ENCODE measurements around the gene EPHB1. TPM values are rescaled to one million over a fixed set of nuclear protein-coding genes. Genes with fewer than 3 reads are reported as not detected.

Gene EPHB1
- polyA plus RNA-seq, 1 donor from 2014 or later: 18.7 TPM

DNA sequence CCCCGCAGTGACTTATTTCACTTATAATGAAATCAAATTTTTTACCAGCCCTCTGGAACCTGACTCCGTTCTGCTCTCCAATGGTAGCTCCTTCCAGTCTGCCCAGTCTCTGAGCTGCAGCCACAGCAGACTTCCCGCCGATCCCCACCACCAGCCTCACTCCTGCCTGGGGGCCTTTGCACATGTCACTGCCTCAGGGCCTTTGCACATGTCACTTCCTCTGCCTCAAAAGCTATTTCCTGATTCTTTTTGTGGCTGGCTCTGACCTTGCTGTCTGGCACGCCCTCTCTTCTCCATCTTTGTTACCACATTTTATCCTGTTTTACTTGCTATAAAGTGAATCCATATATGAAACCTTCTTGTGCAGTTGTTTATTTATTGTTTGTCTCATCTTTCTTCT is 277.4 kb downstream of the EPHB1 start:
- Histone ChIP-seq H3F3A (ENCODE audit: insufficient read depth, low read length, poor library complexity, severe bottlenecking) (no peaks in the 10 kb centered on the region), H2AFZ (ENCODE audit: low read depth, low read length) (no peak overlapping the region), H3K9me2 (ENCODE audit: insufficient read depth, low read length) (peaks cover 2% of the 10 kb centered on the region), H3K79me2 (replicated peaks; ENCODE audit: insufficient read depth, low read length) (no peaks in the 10 kb centered on the region), H3K27ac (ENCODE audit: low read length) (no peak overlapping the region), H3K36me3 (ENCODE audit: insufficient read depth, low read length) (no peaks in the 10 kb centered on the region), H4K20me1 (ENCODE audit: insufficient read depth) (no peaks in the 10 kb centered on the region), H3K4me2 (ENCODE audit: low read length) (no peak overlapping the region), H3K9me3 (ENCODE audit: low read length) (no peaks in the 10 kb centered on the region), H3K27me3 (ENCODE audit: insufficient read depth, low read depth, low read length) (no peaks in the 10 kb centered on the region), H3K4me3 (ENCODE audit: low read length) (no peak overlapping the region), H3K9ac (ENCODE audit: low read length) (no peak overlapping the region)
- TF ChIP-seq RAD21 (conservative IDR thresholded peaks at IDR 0.05): no peak
- TF ChIP-seq, protein P1, sequence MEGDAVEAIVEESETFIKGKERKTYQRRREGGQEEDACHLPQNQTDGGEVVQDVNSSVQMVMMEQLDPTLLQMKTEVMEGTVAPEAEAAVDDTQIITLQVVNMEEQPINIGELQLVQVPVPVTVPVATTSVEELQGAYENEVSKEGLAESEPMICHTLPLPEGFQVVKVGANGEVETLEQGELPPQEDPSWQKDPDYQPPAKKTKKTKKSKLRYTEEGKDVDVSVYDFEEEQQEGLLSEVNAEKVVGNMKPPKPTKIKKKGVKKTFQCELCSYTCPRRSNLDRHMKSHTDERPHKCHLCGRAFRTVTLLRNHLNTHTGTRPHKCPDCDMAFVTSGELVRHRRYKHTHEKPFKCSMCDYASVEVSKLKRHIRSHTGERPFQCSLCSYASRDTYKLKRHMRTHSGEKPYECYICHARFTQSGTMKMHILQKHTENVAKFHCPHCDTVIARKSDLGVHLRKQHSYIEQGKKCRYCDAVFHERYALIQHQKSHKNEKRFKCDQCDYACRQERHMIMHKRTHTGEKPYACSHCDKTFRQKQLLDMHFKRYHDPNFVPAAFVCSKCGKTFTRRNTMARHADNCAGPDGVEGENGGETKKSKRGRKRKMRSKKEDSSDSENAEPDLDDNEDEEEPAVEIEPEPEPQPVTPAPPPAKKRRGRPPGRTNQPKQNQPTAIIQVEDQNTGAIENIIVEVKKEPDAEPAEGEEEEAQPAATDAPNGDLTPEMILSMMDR (IDR thresholded peaks at IDR 0.05; ENCODE audit: poor library complexity, severe bottlenecking): no peak
- TF ChIP-seq SMC3 (conservative IDR thresholded peaks at IDR 0.05; ENCODE audit: poor library complexity): no peak

DNA sequence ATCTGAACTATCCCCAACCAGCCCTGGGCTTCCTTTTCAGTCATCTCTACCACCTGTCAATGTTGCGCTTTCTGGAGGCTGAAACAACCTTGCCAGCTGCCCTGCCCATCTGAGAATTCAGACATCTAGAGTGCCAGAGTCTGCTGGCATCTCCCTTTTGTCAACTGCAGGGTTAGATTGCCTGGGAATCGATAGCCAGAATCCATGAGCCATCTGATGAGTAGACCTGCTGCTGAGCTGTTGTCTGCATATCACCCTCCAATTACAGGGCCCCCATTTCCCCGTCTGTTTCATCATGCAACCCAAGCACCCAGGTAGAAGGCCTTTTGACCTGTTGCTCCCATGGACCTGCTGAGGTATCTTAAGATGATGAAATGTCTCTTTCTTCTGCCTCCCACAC is 280.1 kb downstream of the EPHB1 start:
- H4K20me1 ChIP-seq (ENCODE audit: insufficient read depth): no peaks in the 10 kb centered on the region
- no peak overlapping the region for H3K9ac ChIP-seq (ENCODE audit: low read length)
- no peaks in the 10 kb centered on the region for H3K27me3 ChIP-seq (ENCODE audit: insufficient read depth, low read depth, low read length)
- H3K4me3 ChIP-seq (ENCODE audit: low read length): no peak overlapping the region
- H3K4me2 ChIP-seq (ENCODE audit: low read length): no peak overlapping the region
- H3K36me3 ChIP-seq (ENCODE audit: insufficient read depth, low read length): no peaks in the 10 kb centered on the region
- no peaks in the 10 kb centered on the region for H3F3A ChIP-seq (ENCODE audit: insufficient read depth, low read length, poor library complexity, severe bottlenecking)
- no peak overlapping the region for H3K27ac ChIP-seq (ENCODE audit: low read length)
- H3K9me2 ChIP-seq (ENCODE audit: insufficient read depth, low read length): peaks cover 2% of the 10 kb centered on the region
- no peaks in the 10 kb centered on the region for H3K9me3 ChIP-seq (ENCODE audit: low read length)
- no peaks in the 10 kb centered on the region for H3K79me2 ChIP-seq (replicated peaks; ENCODE audit: insufficient read depth, low read length)
- TF ChIP-seq POLR2AphosphoS5 (IDR thresholded peaks at IDR 0.05) (no peak), EZH2 (IDR thresholded peaks at IDR 0.05; ENCODE audit: borderline replicate concordance, insufficient read depth, low read length, poor library complexity, severe bottlenecking) (no peak), RAD21 (conservative IDR thresholded peaks at IDR 0.05) (no peak), TAF1 (IDR thresholded peaks at IDR 0.05; ENCODE audit: low read depth) (no peak), SMC3 (conservative IDR thresholded peaks at IDR 0.05; ENCODE audit: poor library complexity) (no peak), MXI1 (conservative IDR thresholded peaks at IDR 0.05; ENCODE audit: poor library complexity, severe bottlenecking) (no peak), EP300 (conservative IDR thresholded peaks at IDR 0.05; ENCODE audit: poor library complexity, severe bottlenecking) (no peak)
- TF ChIP-seq, protein P1 (IDR thresholded peaks at IDR 0.05; ENCODE audit: poor library complexity, severe bottlenecking): no peak
- TF ChIP-seq, protein P2, sequence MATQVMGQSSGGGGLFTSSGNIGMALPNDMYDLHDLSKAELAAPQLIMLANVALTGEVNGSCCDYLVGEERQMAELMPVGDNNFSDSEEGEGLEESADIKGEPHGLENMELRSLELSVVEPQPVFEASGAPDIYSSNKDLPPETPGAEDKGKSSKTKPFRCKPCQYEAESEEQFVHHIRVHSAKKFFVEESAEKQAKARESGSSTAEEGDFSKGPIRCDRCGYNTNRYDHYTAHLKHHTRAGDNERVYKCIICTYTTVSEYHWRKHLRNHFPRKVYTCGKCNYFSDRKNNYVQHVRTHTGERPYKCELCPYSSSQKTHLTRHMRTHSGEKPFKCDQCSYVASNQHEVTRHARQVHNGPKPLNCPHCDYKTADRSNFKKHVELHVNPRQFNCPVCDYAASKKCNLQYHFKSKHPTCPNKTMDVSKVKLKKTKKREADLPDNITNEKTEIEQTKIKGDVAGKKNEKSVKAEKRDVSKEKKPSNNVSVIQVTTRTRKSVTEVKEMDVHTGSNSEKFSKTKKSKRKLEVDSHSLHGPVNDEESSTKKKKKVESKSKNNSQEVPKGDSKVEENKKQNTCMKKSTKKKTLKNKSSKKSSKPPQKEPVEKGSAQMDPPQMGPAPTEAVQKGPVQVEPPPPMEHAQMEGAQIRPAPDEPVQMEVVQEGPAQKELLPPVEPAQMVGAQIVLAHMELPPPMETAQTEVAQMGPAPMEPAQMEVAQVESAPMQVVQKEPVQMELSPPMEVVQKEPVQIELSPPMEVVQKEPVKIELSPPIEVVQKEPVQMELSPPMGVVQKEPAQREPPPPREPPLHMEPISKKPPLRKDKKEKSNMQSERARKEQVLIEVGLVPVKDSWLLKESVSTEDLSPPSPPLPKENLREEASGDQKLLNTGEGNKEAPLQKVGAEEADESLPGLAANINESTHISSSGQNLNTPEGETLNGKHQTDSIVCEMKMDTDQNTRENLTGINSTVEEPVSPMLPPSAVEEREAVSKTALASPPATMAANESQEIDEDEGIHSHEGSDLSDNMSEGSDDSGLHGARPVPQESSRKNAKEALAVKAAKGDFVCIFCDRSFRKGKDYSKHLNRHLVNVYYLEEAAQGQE (IDR thresholded peaks at IDR 0.05; ENCODE audit: borderline replicate concordance): no peak
- no peak overlapping the region for H2AFZ ChIP-seq (ENCODE audit: low read depth, low read length)
